ENCODE measurements around the gene APOBEC3F.

GRCh38 chr22:39091126-39092081 lies 50.7 kb downstream of the APOBEC3F start:
- TF ChIP-seq CTCF (IDR thresholded peaks at IDR 0.05; ENCODE audit: low read length): no peak
- TF ChIP-seq EZH2 (IDR thresholded peaks at IDR 0.05; ENCODE audit: borderline replicate concordance, low read length): no peak
